Activated CD4-positive, CD25-positive, alpha-beta regulatory T cell treated with anti-CD3 and anti-CD28 coated beads, Interleukin-2, amount 50 U/mL, for 72 hours (primary cell): ENCODE results near the gene BAG2.
A peak's percentile ranks its signal among the peaks of the same experiment; 100 is the strongest.

ENCODE experiments used
- DNase-seq: peaks from one replicate; pipeline ENCODE4 v3.0.0; 2021

The BAG2 gene

DNA sequence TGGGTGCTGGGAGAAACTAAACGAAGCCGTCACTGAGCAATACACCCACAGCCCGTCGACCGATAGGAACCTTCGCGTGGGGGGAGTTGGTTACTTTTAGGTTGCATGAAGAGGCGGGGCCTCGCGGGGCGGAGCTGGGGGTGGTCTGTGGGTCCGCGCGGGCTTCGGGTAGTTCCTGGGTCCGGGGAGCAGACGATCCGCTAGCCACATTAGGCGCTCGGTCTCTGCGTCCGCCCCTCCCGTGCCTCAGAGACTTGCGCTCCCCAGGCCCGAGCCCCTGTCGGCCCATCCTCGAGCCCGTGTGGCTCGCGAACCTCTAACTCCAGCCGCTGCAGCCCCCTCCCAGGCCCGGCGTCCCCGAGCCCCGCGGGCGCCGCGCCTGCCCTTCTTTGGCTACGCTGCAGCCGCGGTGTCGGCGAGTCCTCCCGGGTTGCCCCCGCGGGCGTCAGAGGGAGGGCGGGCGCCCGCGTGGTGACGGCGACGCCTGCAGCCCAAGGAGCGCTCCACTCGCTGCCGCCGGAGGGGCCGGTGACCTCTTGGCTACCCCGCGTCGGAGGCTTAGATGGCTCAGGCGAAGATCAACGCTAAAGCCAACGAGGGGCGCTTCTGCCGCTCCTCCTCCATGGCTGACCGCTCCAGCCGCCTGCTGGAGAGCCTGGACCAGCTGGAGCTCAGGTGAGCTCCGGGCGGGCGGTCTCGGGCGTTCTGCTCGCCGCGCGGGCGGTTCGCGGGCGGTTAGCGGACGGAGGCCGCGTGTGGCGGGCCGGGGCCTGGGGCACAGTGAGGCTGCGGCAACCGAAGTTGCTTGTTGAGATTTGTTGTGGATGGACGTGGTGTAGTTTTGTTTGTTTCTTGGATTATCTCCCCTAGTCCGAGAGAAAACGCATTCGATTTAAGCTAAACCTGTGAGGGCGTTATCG is at the start of gene BAG2:
BAG2 (plus strand) TSS at position 191 of the 920 bp plus-strand sequence; CDS start at position 563, 372 bp downstream.
- DNase-seq = peak; percentile 85

GRCh38 chr6:57123111-57123510 is 49.0 kb upstream of the BAG2 start:
- DNase-seq = no peak

GRCh38 chr6:57127763-57128162 is 44.4 kb upstream of the BAG2 start:
- no peak for DNase-seq

- DNase-seq = no peak
Measured at GRCh38 chr6:57130661-57131177, 41.4 kb upstream of the BAG2 start.

DNA sequence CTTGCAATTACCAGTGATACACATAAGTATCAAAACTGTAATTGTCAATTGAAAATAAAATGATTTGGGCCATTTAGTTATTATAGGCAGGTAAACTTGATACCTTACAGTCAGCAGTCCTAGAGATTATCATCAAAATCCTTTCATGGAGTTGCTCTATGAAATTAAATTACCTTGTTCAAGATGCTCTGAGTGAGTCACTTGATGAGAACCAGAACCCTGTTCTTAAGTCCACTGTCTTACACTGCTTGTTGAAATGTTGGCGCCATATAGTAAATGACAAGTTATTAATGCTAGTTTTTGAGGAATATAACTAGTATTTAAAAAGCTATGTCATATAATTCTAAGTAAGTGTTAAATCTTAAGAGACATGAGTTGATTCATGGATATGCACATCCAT is 37.2 kb upstream of the BAG2 start:
- DNase-seq = no peak

- DNase-seq = no peak
Measured at GRCh38 chr6:57135885-57136284, 36.2 kb upstream of the BAG2 start.

DNA sequence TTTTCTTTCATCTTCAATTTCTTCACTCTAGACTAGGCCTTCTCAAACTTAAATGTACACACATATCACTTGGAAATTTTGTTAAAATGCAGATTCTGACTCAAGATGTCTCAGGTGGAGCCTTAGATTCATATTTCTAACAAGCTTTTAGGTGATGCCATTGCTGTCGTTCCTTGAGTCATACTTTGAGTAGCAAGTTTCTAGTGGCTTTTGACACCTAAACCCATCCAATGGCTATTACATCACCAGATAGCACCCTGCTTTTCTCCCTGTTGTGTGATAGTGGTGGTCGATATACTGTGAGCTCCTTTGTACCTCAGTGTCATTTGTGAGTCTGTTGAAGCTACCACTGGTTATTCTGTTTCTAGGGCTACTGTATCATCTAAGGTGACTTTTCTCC is 34.8 kb upstream of the BAG2 start:
- no peak for DNase-seq

DNA sequence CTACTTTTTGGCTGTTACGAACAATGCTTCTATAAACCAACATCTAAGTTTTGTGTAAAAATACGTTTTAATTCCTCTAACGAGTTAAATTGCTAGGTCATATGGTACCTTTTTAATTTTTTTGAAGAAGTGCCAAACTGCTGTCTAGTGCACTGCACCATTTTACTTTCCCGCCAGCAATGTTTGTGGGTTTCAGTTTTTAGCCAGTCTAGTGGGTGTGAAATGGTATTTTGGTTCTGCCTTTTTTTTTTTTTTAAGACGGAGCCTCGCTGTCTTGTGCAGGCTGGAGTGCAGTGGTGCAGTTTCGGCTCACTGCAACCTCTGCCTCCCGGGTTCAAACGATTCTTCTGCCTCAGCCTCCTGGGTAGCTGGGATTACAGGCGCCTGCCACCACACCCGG is 34.1 kb upstream of the BAG2 start:
- no peak for DNase-seq

DNA sequence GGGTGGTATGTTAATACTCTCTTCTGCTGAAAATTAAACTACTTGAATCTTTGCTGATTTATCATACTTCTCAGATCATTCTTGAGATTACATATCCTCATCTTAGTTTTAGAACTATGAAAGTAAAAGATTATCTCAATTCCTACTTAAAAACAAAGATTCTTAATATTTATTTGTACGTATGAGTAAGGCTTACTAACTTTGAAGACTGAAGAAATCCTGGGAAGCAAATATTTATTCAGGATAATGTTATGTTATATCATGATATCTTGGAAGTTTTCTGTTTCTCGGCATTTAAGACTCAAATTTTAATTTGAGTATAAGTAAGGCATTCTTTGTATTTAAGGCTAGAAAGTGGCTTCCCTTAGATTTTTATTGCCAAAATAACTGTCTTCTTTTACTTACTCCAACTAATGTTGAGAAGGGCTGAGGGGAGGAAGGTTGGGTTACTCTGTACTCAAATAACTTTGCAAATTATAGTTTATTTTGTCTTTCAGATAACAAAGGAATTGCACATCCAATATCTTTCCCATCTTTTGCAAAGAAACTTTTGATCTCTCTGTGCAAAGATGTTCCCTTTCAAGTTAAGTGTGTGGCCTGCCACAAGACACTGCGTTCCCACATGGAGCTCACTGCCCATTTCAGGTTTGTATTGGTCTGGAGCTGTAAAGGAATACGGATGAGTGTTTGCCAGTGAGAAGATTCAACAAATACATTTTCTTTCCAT is 30.5 kb upstream of the BAG2 start:
- no peak for DNase-seq

DNA sequence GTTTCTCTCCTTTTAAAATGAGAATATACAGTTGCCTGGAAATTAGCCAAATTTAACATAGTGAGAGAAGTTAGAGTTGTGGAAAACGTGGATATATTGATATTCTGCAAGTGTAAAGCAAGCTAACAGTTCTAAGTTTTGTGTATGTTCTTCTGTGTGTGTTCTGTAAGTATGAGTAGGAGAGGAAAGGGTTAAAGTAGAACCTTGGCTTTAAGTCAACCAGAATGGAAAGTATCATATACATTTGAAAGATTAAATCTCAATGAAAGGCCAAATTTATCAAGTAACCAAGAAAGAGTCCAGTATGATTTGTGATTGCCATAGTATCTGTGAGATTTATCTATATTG is 30.0 kb upstream of the BAG2 start:
- no peak for DNase-seq

- no peak for DNase-seq
Measured at GRCh38 chr6:57143690-57144089, 28.4 kb upstream of the BAG2 start.

DNA sequence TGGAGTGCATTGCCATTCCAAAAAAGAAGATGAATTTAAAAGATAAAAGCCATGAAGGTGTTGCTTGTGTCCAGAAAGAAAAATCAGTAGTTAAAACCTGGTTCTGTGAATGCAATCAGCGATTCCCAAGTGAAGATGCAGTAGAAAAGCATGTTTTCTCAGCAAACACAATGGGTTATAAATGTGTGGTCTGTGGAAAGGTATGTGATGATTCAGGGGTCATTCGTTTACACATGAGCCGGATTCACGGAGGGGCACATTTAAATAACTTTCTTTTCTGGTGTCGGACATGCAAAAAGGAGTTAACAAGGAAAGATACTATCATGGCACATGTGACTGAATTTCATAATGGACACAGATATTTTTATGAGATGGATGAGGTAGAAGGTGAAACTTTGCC is 24.7 kb upstream of the BAG2 start:
- DNase-seq = no peak

DNA sequence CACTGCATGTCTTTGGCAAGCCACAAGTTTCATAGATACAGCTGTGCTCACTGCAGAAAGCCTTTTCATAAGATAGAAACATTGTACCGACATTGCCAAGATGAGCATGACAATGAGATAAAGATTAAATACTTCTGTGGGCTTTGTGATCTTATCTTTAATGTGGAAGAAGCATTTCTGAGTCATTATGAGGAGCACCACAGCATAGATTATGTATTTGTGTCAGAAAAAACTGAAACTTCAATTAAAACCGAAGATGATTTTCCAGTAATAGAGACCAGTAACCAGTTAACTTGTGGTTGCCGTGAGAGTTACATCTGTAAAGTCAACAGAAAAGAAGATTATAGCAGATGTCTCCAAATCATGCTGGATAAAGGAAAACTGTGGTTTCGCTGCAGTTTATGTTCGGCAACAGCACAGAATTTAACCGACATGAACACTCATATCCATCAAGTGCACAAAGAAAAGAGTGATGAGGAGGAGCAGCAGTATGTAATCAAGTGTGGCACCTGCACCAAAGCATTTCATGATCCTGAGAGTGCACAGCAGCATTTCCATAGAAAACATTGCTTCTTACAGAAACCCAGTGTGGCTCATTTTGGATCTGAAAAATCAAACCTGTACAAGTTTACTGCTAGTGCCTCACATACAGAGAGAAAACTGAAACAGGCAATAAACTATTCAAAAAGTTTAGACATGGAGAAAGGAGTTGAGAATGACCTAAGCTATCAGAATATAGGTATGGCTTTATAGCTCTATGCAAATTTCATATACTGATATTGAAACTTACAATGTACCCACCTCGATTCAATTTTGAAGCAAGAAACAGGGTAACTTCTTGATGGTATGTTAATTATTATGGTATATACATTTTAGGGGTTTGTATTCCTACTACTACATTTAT is 23.9 kb upstream of the BAG2 start:
- no peak for DNase-seq

DNA sequence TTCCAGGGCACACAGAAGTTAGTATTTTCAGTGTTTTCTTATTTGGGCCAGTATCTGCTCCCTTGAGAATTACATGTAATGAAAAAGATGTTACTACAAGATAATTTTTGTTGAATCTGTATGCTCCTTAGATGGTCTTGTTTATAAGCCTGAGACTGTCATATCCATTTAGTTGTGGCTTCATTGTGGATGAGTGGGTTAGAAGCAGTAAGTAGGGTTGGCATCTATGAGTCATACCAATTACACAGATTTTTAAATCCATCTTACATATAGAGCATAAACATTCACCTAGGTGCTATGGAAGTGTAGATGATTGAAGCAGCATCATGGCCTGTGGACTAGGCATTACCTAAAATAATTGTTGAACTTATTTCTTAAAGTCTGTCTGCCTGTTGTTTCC is 13.5 kb upstream of the BAG2 start:
- no peak for DNase-seq

- DNase-seq = no peak
Measured at GRCh38 chr6:57159127-57159526, 13.0 kb upstream of the BAG2 start.

GRCh38 chr6:57162028-57162427 is 10.1 kb upstream of the BAG2 start:
- DNase-seq = no peak

DNA sequence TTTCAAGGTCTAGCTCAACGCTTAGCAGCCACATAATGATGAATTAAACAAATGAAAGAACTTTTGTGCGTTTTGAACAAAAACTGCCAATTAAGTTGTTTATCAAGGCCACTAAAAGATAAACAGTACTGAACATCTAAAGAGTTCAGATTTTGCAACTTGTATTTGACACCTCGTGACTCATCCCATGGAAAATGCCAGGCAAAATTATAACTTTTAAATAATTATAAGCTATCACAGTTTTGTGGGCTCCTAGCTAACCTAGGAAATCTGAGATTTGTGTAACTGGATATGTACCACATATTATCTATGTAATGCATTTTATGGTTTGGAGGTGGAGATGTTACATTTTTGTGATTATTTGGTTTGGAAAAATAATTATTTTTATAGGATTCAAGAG is 9.6 kb upstream of the BAG2 start:
- DNase-seq = no peak

DNA sequence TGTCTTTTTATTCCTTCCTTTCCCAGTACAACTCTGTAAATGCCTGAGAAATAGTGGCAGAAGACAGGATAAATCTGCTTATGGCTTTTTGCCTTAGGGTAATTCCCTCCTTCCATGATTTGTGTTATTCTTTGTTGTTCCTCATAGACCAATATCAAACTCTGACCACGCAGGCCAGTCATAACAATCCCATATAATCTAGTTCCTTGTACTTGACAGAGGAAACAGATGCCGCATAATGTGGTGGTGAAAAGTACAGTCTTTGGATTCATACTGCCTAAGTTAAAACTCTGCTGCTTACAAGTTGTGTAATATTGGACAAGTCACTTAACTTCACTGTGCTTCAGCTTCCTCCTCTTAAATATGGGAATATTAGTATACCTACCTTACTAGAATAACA is 8.2 kb upstream of the BAG2 start:
- DNase-seq = no peak

DNA sequence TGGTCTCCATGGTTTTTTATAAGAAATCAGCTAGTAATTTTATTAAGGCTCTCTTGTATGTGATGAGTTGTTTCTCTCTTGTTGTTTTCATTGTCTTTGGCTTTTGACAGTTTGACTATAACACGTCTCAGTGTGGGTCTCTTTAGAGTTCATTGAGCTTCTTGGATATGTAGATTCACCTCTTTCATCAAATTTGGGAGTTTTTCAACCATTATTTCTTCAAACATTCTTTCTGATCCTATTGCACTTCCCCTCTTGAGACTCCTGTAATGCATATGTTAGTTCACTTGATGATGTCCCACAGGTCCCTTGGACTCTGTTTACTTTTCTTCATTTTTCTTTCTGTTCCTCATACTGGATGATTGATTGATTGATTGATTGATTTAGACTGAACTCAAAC is 7.0 kb upstream of the BAG2 start:
- no peak for DNase-seq

GRCh38 chr6:57173056-57173885 is 1.1 kb downstream of the BAG2 start:
- DNase-seq = no peak

DNA sequence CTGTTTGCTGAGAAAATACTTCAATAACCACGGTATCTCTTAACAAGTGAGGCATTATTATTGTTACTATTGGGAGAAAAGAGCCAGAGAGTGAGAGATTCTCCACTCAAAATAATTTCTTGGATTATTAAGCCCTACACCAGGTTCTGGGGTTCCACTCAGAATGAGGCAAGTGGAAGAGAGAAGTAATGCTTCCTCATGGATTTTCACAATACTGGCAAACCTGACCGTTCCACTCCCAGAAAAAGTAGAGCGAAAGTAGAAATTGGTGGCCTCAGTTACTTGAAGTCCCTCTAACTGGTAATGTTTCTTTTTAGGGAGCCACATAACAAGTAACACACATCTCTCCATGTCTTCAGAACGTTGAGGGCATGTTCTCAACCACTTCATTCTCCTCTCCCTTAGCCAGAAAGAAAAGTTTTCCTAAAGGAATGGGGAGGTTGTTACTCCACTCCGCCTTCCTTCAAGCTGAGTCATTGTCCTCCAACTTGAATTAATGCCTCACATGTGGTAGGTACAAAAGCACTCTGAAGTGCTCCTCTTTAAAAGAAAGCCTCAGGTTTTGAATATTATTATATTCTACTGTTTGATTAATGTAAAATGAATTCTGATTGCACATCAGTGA is 1.9 kb downstream of the BAG2 start:
- DNase-seq = no peak

GRCh38 chr6:57174511-57174907 is 2.4 kb downstream of the BAG2 start:
- no peak for DNase-seq
